AG08395 (cell line): ENCODE measurements around the gene PPP1R10.
A peak's percentile ranks its signal among the peaks of the same experiment; 100 is the strongest.

Source experiments
- DNase-seq: peaks from one replicate; pipeline ENCODE4 v3.0.0; 2012; ENCODE audit warnings: mixed read lengths, low spot score

PPP1R10 gene

DNA sequence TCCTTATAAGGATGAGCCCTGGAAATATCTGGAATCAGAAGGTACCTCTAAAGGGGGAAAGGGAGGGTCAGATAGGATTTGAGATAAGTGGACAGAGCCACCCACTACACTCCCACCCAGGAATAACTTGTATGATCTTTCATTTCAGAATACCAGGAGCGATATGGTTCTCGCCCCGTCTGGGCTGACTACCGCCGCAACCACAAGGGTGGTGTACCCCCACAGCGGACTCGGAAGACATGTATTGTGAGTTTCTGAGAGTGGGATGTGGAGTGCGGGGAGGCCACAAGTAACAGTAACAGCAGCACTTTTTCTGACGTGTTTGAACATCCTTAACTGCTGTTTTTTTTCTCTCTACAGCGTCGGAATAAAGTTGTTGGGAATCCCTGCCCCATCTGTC is 2.5 kb upstream of the PPP1R10 start:
- no peak for DNase-seq

DNA sequence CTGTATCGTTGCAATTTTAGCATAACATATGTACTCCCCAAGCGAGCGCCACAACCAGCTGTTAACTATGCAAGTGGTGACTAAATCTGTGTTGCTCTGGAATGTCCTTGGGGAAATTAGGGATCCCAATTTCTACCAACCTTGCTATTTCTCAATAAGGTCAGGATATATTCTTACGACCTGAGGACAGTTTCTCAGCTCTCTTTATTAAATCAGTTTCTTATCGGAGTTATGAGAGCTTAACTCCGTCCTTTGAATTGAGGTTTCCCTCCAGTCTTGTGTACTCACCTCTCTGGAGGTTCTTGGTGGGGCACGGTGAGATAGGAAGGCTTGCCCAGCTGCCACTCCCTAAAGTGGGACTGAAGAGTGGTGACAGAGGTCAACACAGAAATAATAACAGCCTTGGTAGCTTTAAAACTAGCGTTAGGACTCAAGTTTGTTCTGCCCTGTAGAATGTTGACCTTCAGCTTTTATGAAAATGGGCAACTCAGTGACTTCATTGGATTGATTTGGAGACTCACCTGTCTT is 1.3 kb upstream of the PPP1R10 start:
- DNase-seq, result no peak

DNA sequence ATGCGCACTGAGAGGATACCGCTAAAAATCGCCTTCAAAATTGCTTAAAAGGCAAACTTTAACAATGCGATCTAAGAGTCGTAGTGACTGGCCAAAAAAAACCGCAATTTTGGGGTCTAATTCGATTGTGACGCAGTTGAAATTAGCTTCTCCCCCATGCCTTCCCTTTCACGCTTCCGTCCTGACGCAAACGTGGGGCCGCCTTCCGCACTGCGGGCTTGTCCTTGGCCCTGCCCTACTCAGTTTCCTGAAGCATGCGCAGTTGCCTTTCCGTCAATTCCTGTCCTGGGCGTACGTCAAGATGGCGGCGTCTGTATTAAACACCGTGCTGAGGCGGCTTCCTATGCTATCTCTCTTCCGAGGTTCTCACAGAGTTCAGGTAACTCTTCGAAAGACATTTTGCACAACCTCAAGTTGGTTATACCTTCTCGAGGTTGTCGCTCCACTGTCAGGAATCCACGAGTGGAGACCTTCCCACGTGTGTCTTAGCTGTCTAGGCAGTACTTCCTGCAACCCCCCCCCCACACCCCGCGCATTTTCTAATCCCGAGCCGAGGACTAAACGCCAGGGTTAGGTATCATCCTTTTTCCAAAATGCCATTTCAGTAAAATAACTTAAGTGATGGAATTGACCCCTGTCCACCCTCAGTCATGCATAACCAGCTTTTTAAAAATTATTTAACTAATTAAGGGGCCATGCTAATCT is 674 bp upstream of the PPP1R10 start, which contains the start of gene MRPS18B:
Gene MRPS18B (plus strand): TSS at position 276 of the 705 bp plus-strand sequence. CDS start 26 bp downstream, at position 302.
- DNase-seq, result peak; percentile 96

DNA sequence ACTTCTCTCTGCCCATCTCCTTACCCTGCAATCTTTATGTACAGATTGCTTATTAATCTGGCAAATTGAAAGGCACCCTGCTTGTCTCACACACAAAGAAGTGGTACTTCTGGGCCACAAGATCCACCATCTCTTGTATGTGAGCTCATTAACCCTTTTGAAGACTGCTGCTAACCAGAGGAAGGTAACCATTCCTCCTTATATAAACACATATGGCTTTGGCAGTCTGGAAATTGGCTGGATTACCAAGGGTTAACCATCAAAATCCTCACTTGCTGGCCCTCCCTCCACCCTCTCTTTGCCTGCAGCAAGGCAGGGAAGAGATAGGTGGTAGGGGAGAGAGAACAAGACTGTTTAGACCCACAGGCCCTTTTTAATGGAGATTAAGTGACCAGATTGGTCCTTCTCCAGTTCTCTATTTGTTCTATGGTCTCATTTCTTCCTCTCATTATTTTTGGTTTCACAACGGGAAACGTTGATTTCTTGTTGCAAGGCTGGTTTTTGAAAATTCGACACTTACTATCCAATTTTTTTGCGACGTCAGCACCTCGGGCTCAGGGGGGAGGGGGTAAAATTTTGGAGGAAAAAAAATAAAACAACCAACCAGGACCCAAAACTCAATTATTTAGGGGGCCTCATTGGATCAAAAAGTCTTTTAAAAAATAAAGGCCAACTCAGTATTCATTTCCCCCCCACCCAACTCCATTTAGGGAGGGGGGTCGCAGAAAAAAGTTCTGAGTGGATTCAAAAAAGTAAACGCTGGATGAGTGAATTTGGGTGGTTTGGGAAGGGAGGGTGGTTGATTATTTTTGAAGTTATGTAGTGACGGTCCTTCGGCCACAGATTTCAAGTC is 859 bp downstream of the PPP1R10 start:
- no peak for DNase-seq

- peak; percentile 51 for DNase-seq
Measured at GRCh38 chr6:30615219-30615957, 1.7 kb downstream of the PPP1R10 start.

DNA sequence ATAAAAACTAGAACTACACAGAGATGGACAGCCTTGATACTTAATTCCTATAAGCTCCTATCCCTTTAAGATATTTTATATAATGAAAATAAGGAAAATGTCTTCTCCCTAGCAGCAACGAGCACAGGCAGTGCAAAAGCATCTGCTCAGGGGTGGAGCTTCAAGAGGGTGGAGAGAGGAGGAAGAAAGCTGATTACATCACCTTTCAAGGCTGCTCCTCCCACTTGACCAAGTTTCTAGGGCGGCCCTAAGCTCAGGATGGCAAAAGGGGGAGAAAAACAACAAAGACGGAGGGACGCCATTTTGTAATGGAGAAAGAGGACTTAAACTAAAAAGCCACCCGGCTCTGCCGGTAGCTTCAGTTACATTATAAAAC is 2.2 kb downstream of the PPP1R10 start:
- DNase-seq, result peak; percentile 93

DNA sequence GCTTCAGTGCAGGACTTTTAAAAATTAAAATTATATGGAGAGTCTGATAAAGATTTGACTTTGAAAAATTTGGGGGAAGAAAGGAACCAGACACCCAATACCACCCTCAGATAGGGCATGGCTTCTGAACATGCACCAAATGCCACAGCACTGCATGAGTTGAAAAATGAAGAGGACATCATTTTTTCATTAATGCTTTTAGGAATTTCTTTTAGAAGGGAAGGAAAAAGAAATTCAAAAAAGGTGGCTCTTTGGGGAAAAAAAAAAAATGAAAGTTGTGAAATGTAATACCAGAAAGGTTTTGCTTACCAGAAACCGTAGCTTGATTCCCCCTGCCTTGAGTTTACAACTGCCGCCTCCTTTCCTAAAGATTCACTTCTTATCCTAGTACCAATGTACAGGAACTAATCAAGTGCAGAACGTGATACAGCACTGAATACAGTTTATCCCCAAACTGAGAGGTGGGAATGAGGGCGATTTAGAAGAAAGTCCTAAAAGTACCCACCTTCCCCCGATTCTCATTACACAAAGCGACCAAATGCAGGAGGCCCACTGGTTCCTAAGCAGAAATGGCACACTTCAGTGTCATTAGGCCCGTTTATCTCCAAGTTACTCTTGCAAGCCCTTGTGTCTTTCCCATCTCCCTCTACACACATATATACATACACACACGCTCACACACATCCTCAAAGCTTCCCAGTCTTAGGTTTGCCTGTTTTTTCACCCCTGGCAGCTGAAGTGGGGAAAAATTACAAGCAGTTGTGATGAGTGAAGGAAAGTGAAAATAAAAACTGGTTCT is 2.8 kb downstream of the PPP1R10 start:
- DNase-seq, result no peak

DNA sequence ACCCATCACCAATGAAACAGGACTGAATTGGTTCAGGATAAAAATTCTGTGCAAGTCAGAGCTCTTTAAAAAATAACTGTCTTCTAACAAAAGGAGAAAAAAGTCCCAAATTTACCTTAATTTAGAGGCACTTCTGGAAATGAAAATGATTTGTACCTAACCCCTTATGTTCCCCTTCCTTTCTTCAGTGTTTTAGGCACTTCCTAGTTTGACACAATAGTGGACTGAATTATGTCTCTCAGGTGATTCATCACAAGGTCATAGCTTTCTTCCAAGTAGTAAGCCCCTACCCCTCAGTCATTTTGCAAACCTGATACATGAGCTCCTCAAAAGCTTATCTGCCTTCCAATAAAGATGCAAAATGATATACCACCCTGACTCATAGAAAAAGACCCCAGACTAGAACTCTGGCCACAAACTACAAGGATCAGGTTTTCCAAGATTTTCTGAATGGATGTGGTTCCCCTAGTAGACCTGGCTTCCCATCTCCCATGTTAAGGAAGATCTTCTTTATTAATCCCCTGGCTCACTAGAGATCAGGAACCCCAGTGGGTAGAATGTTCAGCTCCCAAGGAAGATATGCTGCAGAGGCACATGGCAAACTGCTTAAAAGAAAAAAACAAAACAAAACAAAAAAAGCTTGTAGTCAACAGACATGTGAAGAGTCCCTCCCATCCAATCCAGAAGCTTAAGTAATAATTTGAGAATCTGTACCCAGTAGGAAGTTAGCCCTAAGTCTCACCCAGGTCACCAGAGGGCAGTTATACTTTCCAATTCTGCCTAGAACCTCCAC is 3.6 kb downstream of the PPP1R10 start:
- no peak for DNase-seq

DNA sequence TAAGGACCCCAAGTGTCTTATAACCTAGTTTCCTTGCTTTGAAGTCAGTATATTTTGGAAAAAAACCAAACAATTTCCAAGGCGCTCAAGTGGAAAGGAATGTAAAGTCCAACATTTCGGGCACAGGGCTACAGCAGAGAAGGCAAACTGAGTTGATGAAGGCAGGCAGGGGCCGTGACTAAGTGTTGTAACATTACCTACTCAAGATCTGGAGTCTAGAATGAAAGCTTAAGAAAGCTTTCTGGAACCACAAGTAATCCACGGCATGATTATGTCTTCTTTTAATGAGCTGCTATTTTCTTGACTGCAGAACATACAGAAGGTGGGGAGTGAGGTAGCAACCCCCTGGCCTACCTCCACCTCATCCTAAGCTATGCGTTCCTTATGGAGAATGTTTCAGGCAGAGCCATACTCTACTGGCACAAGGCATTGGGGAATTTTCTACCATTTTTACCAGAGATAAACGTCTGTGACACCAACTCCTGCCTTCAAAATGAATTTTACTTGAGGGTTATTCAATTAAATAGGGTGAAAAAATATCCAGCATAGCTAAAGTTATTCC is 4.3 kb downstream of the PPP1R10 start:
- DNase-seq, result no peak

GRCh38 chr6:30612213-30612612 is 4.8 kb downstream of the PPP1R10 start:
- DNase-seq, result peak; percentile 46

DNA sequence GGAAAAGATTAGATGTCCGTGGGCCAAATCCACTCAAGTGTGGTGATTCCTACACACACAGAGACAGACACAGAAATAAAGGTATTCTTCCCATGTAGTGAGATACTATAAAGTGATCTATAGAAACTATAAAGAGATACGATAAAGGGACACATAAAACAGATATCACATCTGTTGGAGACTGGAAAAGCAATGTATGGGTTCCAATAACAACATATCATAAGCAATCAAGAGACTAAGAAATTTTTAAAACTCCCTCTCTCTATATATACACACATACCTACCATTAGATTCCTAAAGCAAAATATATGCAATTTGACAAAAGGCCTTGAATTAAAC is 5.2 kb downstream of the PPP1R10 start:
- DNase-seq, result no peak

DNA sequence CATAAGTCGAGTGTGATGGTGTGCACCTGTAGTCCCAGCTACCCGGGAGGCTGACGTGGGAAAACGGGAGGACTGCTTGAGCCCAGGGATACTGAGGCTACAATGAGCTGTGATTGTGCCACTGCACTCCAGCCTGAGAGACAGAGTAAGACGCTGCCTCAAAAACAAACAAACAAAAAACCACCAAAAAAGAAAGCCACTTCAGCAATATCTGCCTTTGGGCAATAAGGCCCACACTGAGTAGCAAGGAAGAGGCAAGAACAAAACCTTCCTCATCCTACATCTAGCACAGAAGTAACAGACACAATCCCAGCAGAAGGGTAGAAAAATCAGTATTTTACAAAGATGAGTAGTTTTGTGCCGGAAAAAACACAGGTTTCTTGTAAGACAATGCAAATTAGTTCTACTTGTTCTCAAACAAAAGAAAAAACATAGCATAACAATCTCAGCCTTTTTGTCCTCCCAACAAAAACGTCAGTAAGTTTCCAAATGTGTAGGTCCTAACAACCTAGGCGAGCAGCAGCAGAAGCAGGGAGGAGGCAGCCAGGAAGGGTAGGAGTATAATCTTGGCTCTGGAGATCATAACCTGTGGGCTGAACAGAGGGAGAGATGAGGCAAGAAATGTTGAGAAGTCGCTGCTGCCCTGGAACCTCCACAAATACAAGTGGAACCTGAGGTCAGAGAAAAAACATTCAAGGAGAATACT is 5.7 kb downstream of the PPP1R10 start:
- no peak for DNase-seq

DNA sequence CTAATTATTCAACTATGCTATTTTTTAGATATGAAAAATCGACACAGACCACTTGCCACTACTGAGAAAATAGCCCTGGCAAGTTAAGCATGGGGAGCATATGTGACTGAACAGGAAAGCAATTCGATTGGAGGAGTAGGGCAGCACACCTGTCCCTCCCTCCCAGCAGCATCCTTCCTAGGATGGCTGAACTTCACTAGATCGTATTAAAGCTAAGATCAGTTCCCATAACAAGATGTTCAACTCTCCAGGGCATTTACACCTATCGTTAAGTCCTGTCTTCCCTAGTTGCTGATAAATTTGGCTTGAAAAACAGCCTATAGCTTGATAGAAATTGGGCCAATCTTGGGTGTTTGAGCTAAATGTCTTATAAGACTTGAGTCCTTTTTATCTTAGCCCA is 7.0 kb downstream of the PPP1R10 start:
- DNase-seq, result no peak

DNA sequence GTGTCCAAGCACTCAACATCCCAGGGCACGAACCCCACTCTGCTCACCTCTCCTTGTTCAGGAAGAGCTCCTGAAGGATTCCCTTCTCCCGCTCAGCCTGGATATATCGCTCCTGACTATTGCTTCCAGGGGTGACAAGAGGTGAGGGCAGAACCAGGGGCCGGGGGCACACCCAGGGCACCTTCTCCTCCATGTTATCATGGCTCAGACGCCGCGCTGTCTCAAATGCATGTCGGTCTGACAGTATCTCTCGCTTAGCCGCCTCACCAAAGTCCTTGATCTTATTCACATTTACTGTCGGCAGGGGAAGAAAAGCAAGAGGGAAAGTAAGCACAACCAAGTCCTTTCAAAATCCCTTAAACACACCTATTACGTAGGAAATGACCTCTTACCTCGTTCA is 13.1 kb downstream of the PPP1R10 start:
- DNase-seq, result no peak

- no peak for DNase-seq
Measured at GRCh38 chr6:30601815-30602641, 15.0 kb downstream of the PPP1R10 start.

- no peak for DNase-seq
Measured at GRCh38 chr6:30601436-30601814, 15.6 kb downstream of the PPP1R10 start.

DNA sequence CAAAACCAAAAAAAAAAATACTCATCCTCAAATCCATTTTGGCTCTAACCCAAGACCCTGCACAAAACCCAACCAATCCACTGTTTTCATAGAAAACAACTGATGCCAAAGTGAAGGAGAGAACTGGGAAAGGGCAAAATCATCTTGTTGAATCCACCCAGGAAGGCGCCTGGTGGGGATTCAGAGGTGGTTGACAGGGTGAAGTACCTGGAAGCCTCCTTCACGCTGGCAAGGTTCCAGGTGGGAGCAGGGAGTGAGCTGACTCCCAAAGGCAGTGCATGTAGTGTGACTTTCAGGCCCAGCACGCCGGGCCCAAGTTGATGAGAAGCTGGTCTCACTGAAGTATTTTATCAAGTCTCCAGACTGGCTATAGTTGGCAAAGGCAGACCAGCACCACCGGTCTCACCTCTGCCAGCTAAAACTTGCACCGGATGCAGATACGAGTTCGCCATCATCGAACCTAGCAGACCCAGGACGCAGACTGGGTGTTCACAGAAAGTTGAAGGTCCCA is 16.5 kb downstream of the PPP1R10 start:
- DNase-seq, result no peak

GRCh38 chr6:30599625-30600324 is 17.3 kb downstream of the PPP1R10 start:
- DNase-seq, result no peak
